ENCODE results near the gene RBM26.

DNA sequence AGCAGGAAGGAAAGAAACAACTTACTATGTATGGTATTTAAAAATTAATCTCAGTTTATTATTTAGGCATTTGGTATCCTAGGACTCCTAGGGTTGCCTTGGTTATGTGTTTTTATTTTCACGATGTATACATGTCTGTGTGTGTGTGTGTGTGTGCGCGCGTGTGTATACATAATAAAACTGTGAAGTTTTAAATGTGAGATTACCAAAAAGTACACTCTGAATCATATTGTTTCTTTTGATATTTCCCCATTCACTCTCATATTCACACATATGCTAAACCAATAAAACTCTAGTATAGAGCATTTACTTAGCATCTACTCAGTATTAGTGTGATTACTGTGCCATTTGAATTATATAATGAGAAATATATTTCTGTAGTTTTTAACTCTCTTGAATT is 44.1 kb upstream of the RBM26 start:
- TF ChIP-seq EZH2 (IDR thresholded peaks at IDR 0.05; ENCODE audit: insufficient read depth, poor library complexity, severe bottlenecking) (no peak), EZH2phosphoT487 (IDR thresholded peaks at IDR 0.05; ENCODE audit: insufficient read depth, low read depth) (no peak)
